ENCODE data around the gene PNO1.

PNO1 gene

DNA sequence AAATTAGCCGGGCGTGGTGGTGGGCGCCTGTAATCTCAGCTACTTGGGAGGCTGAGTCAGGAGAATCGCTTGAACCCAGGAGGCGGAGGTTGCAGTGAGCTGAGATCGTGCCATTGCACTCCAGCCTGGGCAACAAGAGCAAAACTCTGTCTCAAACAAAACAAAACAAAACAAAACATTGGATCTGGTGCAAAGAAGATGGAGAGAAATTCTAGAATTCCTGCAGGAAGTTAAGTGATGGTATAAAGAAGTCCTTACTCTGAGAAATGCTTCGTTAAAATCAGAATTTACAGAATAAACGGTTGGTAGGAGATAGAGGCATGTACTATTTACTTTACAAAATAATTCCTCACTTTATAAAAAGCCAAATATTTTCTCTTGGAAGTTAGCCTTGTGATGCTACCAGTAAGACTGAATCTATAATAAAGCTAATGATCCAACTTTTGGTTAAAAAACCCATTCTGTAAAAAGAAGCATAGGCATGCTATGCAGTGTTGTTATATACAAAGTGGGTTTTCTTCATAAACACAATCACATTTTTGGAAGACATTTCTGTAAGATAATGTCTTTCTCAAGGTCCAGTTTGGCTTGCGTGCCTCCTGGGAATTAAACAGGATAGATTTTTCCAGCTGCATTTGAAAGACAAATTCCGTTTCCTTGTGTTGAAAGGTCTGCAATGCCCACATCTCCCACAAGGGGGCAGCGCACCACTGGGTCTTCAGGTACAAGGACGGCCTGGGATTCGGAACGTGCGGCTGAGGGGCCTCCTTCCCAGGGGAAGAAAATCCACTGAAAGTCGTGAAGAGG, 35.6 kb upstream of the PNO1 start:
- DNase-seq (ENCODE audit: low read depth) = peak; percentile 92
- H3K4me3 ChIP-seq (replicated peaks; ENCODE audit: low read depth, low read length) = no peak overlapping the region
- TF ChIP-seq, protein P1, sequence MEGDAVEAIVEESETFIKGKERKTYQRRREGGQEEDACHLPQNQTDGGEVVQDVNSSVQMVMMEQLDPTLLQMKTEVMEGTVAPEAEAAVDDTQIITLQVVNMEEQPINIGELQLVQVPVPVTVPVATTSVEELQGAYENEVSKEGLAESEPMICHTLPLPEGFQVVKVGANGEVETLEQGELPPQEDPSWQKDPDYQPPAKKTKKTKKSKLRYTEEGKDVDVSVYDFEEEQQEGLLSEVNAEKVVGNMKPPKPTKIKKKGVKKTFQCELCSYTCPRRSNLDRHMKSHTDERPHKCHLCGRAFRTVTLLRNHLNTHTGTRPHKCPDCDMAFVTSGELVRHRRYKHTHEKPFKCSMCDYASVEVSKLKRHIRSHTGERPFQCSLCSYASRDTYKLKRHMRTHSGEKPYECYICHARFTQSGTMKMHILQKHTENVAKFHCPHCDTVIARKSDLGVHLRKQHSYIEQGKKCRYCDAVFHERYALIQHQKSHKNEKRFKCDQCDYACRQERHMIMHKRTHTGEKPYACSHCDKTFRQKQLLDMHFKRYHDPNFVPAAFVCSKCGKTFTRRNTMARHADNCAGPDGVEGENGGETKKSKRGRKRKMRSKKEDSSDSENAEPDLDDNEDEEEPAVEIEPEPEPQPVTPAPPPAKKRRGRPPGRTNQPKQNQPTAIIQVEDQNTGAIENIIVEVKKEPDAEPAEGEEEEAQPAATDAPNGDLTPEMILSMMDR (IDR thresholded peaks at IDR 0.05; ENCODE audit: low read length, missing control alignments) = peak; percentile 98

DNA sequence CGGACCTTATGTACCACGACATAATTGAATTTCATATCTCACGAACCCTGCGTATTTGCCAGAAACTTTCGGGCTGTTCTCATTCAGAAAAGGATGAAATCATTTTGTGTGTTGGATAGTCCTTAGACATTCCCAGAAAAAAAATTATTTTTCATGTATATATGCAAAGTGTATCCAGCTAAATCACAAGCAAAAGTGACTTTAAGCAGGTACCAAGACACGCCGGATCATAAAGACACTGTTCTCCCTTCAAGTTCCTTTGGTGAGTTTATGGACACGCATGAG, 35.1 kb upstream of the PNO1 start:
- TF ChIP-seq, protein P1 (IDR thresholded peaks at IDR 0.05; ENCODE audit: low read length, missing control alignments) = no peak
- DNase-seq (ENCODE audit: low read depth) = no peak
- no peak overlapping the region for H3K4me3 ChIP-seq (replicated peaks; ENCODE audit: low read depth, low read length)

DNA sequence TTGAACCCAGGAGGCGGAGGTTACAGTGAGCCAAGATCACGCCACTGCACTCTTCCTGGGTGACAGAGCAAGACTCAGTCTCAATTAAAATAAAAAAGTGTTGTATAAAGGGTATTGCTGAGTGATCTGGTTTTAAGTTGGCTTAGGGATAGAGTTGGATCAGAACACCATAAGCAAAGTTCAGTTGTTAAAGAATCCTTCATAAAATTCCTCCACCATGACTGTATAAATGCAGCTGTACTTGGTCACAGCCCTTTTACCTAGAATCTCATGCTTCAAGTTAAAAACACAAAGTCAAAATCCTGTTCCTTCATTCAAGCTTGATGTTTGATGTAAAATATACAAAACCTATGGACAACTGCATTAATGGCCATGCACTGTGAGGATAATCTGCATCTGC, 33.4 kb upstream of the PNO1 start:
- DNase-seq (ENCODE audit: low read depth) = no peak
- H3K4me3 ChIP-seq (replicated peaks; ENCODE audit: low read depth, low read length) = no peak overlapping the region
- TF ChIP-seq, protein P1 (IDR thresholded peaks at IDR 0.05; ENCODE audit: low read length, missing control alignments) = no peak

DNA sequence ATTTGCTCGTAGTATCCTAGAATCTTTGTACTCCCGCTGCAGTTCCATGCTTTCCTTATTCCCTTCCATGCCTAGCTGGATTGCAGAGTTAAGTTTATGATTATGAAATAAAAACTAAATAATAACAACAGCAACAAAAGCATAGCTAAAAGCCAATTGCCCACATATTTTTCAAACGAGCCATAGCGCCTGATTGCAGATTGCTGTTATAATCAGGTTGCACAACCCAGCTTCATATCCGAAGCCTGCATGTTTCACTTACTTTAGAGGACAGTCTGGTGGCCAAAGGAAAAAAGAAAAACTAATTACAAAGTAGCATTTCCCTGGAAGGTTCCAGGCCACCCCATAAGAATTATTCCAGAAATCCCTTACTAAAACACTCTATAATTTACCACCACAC, 31.9 kb upstream of the PNO1 start:
- no peak overlapping the region for H3K4me3 ChIP-seq (replicated peaks; ENCODE audit: low read depth, low read length)
- TF ChIP-seq, protein P1 (IDR thresholded peaks at IDR 0.05; ENCODE audit: low read length, missing control alignments) = no peak
- DNase-seq (ENCODE audit: low read depth) = no peak

DNA sequence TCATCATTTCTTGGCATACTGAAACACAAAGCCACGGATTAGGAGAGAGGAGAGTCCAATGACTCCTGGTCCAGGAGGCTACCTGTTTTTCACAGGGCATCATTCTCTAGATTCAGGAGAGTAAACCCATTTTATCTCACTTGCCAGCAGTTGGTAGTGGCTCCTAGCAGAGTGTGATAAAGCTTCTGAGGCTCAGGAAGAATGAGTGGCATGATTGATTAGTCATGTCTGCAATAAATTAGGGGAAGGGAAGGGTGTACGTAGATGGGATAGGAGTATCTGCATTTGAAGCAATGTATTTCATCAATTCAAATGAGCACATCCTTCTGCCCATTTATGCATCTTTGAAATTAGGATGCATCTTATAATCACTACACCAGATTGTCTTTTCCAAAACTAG, 31.1 kb upstream of the PNO1 start:
- no peak for DNase-seq (ENCODE audit: low read depth)
- H3K4me3 ChIP-seq (replicated peaks; ENCODE audit: low read depth, low read length) = no peak overlapping the region
- TF ChIP-seq, protein P1 (IDR thresholded peaks at IDR 0.05; ENCODE audit: low read length, missing control alignments) = no peak

DNA sequence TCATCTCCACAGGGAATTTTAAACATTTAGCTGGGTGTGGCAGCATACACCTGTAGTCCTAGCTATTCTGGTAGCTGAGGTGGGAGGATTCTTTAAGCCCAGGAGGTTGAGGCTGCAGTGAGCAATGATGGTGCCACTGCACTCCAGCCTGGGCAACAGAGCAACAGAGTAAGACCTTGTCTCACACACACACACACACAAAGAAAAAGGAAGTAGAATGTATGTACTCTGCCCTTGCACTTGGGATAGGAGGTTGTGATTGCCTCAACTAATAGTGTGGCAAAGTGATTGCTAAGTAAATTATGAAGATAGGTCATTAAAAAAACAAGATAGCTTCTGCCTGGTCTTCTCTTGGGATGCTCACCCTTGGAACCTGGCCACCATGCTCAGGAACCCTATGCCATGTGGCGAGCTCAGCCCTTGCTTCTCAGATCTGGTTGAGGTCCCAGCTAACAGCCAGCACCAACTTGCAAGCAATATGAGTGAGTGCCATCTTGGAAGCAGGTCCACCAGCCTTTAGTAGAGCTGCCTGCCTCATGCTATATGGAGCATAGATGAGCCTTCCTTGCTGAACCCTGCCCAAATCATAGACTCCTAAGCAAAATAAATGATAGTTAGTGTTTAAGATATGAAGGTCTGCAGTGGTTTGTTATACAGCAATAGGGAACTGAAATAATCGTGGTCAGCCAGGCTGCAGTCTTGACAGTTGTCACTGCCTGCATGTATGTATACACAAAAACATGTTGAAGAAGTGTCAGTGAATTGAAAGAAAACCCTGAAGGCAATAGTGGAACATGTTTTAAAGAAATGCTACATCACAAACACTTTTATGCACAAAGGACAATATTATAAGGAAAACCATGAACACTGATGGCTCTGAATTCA, 30.1 kb upstream of the PNO1 start:
- TF ChIP-seq, protein P1 (IDR thresholded peaks at IDR 0.05; ENCODE audit: low read length, missing control alignments) = no peak
- no peak for DNase-seq (ENCODE audit: low read depth)
- H3K4me3 ChIP-seq (replicated peaks; ENCODE audit: low read depth, low read length) = no peak overlapping the region

Measured in fibroblast of pulmonary artery (primary cell).